ENCODE data around the gene ST6GALNAC3. TPM values are rescaled to one million over a fixed set of nuclear protein-coding genes. Genes with fewer than 3 reads are reported as not detected.

ST6GALNAC3 gene
- total RNA-seq, 4 donors from 2014 or later, result 9.7 to 34.0 (median 14.1) TPM

DNA sequence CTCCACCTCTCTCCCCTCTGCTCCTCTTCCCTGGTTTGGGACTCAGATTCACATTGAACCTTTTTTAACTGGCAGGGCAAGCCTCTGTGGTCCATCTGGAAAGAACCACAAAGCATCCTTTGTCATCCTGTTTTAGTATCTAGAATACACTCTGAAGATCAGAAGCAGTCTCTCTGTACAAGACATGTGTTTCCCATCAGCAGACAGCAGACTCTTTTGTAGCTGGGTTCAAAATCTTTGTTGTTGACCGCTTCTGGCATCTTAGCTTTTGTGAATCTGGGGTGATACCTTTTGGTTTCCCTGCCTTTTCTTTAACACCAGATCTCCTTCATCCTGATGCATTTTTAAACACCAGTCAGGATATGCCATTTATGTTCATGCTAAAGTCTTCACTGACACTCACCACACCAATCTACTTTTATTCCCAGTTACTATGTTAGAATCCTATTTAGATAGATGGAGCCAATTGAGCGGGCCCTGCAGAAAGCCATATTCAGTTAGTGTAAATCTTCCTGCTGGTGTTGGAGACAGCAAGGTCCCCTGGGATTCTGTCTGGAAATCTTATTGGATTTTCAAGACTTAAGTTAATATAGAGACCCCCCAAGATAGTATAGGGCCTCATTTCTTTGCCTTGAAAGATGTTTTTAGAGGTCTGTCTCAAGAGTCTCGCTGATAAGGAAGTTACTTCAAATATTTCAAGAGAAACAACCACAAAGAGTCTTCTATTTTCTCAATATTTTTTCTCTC lies 51.1 kb downstream of the ST6GALNAC3 start:
- no peak for DNase-seq (ENCODE audit: low spot score)
- TF ChIP-seq CTCF (IDR thresholded peaks at IDR 0.05), result no peak
- no peak for ATAC-seq (ENCODE audit: low FRiP score)

- ATAC-seq (ENCODE audit: low FRiP score) (no peak), DNase-seq (ENCODE audit: low spot score) (no peak)
- TF ChIP-seq CTCF (IDR thresholded peaks at IDR 0.05), result no peak
Measured at GRCh38 chr1:76128096-76128495, 53.5 kb downstream of the ST6GALNAC3 start.

GRCh38 chr1:76129731-76130130 lies 55.2 kb downstream of the ST6GALNAC3 start:
- no peak for DNase-seq (ENCODE audit: low spot score)
- no peak for TF ChIP-seq CTCF (IDR thresholded peaks at IDR 0.05)
- no peak for ATAC-seq (ENCODE audit: low FRiP score)

DNA sequence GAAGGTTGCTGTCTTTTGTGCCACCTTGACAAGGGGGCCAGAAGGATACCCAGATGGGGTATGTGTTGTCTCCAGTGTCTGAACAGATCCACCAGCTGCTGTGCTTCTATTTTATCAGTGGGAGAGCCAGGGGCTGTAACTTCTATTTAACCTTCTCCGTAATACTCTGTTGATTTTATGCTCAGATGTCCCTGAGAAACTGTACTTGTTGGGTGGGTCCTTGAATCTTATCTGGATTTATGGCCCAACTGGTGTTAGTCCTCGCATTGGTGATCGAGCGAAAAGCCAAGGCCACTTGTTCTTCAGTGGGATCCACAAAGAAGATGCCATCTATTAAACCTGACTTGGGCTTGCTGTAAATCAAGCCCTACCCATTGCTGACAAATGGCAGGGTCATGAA lies 56.4 kb downstream of the ST6GALNAC3 start:
- no peak for DNase-seq (ENCODE audit: low spot score)
- no peak for ATAC-seq (ENCODE audit: low FRiP score)
- no peak for TF ChIP-seq CTCF (IDR thresholded peaks at IDR 0.05)

GRCh38 chr1:76133977-76134376 lies 59.4 kb downstream of the ST6GALNAC3 start:
- no peak for ATAC-seq (ENCODE audit: low FRiP score)
- no peak for TF ChIP-seq CTCF (IDR thresholded peaks at IDR 0.05)
- DNase-seq (ENCODE audit: low spot score), result no peak

DNA sequence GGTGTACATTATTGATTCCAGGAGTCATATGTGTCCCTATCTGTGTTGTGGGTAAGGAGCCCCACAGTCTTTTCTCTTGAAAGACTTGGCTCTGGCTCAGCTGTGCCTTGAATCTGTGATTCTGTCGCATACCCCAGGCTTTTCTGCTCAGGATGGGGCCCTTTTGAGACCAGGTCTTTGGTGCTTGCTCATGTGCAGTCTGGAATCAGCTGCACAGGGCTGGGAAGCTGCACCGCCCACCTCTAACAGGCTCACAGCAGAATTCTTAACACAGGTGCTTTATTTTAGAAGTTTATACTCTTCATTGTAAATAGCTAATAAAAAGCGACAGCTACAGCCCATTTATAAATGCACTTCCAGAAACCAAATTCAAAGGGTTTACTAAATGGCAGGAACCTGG lies 61.3 kb downstream of the ST6GALNAC3 start:
- ATAC-seq (ENCODE audit: low FRiP score) (no peak), DNase-seq (ENCODE audit: low spot score) (no peak)
- TF ChIP-seq CTCF (IDR thresholded peaks at IDR 0.05), result no peak

DNA sequence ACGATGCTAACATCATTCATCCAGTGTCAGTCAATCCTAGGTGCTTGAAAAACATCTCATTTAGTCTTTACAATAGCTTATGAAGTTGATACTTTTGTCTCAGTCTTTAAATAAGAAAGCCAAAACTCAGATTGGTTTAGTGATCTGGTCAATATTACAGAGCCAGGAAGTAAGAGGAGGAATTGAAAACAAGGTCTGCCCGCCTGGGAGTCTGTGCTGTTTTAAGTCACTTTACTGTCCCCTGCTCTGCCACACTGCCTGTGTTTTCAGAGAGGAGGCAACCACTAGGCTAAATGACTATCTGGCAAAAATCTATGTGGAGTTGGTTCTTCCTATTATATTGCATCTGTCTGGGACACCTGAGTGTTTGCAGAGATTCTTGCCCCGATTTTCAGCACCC lies 62.3 kb downstream of the ST6GALNAC3 start:
- TF ChIP-seq CTCF (IDR thresholded peaks at IDR 0.05), result no peak
- DNase-seq (ENCODE audit: low spot score) (no peak), ATAC-seq (ENCODE audit: low FRiP score) (no peak)

Measured in omental fat pad (tissue), 4 donors.